Hematopoietic multipotent progenitor cell treated with erythropoietin and hydrocortisone succinate and interleukin-3 and kit ligand, for 17 days (in vitro differentiated cells): ENCODE data around the gene SLC35F3.

ENCODE experiments used
- DNase-seq: peaks from one replicate; pipeline ENCODE4 v3.0.0-alpha.2; 2015; ENCODE audit warnings: low spot score

The SLC35F3 gene

DNA sequence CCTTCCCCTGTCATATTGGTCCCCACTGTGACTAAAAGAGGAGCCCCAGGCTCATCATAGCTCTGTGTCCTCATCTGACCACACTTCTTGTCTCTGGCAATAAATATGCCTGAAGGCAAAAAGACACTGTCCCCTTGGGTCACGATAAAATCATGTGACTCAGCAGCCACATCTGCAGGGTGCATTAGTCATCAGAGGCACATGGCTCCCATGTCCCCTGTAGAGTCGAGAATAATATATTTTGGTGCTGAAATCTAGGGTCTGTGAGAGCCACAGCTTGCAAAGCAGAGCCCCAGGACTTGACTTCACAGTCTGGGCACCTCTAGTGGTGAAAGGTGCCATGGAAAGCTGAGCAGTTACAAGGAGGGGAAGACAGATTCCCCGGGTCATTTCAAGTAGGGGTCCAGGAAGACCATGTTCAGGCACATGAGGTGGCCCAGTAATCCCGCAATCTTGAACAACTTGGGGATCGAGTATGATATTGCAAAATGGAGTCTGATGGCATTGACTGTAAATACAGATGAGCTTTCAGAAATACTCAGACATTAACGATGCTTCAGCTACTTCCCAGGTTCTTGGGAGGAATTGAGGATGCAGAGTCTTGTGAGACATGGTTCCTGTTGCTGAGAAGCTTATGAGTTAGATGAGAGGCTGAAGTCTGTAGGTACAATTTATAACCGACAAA is 68.6 kb downstream of the SLC35F3 start:
- DNase-seq: no peak

DNA sequence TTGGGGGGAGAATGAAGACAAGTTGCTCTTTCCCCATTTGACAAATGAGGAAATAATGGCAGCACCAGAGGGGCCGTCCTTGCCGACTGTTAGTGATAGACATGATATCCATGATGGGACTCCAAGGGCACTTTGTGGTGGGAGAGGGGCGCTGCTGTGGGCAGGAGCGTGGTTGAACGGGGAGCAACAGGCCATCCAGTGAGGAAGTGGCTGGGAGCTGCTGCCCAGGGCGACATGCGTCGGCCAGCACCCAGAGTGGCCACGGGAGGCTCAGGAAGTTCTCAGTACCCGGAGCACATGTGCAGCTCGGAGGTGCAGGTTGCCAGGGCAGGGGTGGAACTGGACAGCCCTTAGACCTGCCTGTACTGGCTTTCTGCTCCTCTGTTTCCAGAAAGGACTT is 71.0 kb downstream of the SLC35F3 start:
- DNase-seq: no peak

DNA sequence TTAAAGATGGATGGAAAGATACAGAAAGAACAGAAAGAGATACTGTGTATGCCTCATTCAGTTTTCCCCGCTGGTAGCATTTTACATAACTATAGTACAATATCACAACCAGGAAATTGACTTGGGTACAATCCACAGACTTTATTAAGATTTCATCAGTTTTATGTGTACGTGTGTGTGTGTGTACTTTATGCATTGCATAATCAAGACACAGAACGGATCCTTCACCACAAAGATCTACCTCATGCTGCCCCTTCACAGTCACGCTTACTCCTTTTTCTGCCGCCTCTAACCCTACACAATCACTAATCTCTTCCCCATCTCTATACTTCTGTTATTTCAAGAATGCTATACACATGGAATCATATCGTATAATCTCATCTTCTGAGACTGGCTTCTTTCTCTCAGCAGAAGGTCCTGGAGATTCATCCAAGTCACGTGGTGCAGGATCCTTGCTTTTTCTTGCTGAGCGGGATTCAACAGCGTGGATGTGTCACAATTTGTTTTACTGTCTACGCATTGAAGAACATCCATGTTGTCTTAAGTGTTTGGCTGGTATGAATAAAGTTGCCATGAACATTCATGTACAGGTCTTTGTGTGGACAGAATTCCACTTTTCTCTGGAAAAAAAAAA is 76.7 kb downstream of the SLC35F3 start:
- no peak for DNase-seq

DNA sequence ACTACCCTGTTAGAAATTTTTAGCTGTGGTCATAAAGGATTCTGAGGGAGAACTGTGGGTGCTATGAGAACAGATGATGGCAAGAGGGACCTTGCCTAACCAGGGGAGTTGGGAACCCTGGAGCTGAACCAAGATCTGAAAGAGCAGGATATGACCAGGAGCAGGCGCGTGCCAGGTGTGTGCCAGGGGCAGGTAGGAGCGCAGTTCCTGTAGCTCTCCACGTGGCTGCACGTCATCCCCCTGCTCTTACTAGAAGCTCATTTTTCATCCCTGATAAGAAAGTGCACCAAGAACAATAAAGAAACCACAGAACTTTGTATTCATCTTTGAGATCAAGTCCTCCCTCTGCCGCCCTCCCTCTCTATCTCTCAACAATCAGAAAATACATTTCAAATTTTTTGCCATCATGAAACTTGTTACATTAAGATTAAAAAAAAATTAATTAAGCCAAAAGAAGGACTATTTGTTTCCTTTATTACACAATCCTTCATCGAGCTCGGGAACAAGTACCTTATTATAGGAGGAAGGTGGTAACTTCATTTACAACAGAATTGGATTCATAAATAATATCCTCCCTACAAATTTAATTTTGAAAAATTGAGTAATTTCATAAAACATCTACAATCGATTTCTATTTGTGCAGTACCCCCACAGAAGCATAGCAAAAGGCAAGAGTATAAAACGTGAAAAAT is 78.5 kb downstream of the SLC35F3 start:
- DNase-seq: no peak

DNA sequence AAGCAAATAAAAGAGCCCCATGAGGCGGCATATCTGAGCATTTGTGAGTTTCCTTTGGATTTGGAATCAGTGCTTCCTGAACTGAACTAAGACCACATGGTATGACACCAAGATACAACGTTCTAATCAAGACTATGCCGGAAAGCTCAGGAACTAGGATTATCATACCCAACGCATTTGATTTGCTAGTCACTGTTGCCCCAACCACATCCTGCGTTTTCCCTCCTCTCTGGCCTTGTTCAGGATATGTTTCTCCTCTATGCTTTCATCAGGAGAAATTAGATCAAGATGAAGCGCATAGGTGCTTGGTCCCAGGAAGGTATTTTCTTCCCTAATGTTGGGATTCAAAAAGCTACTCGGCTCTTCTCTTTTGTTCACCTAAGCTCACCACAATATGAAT is 79.3 kb downstream of the SLC35F3 start:
- no peak for DNase-seq

DNA sequence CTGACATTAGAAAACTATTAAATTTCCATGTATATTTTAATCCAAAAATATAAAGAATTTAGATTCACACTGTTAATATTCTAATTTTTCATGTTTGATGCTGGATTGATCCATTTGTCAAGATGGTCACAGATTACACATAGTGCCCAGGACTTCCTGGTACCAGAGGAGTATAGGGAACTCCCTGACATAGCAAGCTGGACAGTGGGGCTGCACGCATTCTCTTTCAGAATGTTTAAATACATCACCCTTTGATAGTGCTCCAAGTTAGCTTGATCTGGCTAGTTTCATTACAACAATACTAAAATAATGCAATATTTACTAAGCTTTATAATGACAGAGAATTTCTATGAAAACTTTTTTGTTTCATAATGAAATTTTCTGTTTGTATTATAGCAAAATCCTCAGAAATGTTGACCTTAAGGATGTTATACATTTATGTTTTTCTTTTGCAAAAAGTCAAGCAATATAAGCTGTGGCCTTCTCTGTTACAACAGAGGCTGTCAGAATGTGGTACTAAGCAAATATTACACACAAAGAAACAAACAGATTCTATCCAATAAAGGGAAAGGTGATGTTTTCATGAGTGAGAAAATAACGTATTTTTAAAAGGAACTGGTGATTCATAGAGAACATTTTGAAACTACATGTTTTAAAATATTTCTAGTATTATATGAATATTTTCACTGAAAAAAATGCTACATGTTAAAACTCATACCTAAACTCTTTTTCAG is 84.7 kb downstream of the SLC35F3 start:
- no peak for DNase-seq

DNA sequence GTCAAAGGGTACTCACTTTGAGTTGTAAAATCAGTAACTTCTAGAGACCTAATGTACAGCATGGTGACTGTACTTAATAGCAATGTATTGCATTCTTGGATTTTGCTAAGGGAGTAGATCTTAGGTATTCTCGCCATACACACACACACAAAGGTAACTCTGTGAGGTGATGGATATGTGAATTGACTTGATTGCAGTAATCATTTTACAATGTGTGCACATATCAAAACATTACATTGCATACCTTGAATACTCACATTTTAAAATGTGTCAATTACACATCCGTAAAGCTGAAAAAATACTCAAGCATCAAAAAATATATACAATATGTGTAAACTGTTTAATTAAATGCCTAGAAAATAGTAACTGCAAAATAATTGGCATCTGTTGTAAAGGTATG is 86.0 kb downstream of the SLC35F3 start:
- no peak for DNase-seq

DNA sequence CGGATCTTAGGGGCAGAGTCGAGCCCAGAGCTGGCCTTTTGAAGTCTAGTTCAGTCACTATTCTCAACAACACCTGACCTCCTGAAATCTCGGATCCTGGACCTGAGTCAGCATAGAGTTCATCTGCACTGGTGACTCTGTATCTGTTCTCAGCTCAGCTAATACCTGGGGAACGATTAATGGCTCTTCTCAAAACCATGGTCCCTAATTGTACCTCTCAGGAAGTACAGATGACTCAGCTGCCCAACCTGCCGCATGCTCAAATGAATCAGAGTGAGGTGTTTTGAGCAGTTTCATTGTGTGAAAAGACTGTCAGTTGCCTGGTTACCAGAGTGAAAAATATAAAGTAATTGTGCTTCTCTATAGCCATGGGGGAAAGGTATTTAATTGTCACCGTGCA is 89.2 kb downstream of the SLC35F3 start:
- no peak for DNase-seq

DNA sequence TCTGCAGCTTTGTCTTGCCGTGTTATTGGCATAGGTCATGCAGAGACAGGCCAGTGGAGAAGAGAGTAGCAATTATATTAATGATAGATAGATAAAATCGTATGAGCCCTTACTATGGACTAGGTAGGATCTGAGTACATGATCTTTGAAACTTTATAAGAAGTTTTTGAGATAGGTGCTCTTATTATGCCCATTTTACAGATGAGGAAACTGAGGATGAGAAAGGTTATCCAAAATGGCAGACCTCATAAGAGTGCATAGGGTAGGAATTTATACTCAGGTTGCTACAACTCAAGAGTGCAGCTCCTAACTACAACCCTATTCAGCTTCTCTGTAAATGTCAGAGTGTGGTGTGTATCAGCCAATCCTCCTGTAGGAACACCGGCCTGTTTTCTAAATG is 89.6 kb downstream of the SLC35F3 start:
- DNase-seq: no peak

DNA sequence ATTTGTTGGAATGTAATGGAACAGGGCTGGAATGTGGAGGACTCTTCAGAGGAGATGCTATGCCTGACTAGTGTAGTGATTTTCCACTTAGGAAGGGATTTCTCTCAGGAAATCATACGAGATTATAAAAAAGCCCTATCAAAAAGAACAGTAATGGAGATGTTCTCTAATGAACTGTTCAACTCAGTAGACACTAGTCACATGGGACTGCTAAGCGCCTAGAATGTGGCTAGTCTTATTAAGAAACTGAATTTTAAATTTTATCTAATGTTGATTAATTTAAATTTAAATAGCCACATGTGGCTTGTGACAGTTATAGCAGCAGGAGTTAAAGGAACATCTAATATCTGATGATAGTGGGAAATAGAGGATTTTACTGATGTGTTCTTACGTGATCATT is 94.0 kb downstream of the SLC35F3 start:
- no peak for DNase-seq

DNA sequence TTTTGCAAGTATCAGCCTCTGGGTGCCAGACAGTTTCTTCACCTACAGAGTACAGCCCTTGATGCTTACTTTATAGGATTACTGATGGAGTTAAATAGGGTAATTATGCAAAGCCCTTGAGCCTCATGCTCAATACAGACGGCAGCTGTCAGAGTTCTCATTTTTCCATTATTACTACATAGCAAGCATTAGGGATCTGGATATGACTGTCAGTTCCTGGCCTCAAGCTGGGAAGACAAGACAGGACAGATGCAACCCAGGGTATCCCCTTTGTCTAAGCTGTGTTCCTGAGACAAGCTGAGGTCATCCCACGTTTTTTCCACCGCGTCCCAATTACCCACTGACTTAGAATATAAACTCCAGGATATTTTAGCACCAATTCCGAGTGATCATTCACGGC is 94.4 kb downstream of the SLC35F3 start:
- DNase-seq: no peak

DNA sequence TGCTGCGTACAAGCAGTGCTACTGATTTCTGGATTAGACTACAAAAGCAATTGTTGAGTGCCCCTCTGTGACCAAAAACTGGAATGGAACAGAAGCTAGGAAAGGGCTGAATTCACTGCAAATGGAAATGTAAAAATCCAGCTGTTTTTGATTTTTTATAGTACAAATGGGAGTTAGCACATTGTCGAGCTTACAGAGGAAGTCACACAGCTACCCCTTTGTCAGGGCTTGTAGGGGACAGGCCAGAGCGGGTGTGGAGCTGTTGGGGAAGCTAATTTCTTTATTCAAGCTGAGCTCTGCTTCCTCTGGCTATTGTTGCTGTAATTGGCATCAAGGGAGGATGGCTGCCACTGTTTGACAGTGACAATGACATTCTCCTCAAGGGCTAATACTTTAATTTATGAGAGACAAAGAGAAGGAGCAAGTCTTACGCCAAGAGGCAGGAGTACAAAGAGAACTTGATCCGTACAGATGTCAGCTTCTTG is 96.1 kb downstream of the SLC35F3 start:
- no peak for DNase-seq

DNA sequence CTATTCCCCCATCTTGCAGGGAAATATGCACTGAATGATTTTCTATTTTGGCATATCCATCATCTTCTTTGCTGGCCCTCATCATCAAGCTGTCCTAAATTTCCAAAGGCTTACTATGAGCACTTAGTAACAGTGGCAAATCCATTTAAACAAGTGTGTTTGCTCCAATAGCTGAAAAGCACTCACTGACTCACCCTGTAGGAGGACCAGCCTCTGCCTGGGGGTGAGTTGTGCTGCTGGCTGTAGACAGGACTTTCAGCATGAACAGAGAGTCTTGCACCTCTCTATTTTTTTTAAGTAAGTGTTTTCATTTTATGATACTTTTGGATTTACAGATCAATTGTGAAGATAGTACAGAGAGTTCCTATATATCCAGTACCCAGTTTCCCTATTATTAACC is 97.3 kb downstream of the SLC35F3 start:
- no peak for DNase-seq

DNA sequence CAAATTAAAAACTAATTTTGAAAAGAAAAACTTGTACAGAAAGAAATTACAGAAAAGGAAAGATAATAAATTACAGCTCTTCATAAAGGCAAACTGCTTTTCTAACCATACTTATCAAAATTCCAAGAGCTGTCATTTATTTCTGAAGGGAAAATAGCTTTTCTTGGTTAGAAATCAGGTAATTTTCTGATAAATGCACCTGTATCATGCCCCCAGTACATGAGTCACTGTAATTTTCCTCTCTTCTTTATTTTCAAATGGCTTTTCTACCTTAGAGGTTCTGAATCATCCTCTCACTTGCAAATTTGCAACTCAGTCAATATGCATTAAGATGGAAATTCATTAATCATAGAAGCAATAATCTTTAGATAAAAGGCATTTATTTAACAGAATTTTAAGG is 100.1 kb downstream of the SLC35F3 start:
- no peak for DNase-seq

DNA sequence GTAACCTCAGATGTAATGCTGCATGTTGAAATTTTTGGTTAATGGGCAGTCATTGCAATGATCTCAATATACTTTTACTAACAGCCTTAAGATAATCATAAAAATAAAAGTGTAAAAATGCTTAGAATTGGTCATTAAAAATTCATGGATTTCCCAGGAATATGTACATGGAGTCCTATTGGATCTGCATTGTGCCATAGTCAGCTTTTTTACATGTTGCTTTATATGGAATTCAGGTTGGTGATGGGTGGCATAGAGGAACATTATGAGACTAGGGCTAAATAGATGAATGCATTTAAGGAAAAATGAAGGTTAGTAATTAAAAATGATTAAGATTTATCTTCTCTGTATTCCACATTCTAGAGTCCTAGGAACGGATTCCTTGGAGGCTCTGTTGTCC is 103.2 kb downstream of the SLC35F3 start:
- no peak for DNase-seq

DNA sequence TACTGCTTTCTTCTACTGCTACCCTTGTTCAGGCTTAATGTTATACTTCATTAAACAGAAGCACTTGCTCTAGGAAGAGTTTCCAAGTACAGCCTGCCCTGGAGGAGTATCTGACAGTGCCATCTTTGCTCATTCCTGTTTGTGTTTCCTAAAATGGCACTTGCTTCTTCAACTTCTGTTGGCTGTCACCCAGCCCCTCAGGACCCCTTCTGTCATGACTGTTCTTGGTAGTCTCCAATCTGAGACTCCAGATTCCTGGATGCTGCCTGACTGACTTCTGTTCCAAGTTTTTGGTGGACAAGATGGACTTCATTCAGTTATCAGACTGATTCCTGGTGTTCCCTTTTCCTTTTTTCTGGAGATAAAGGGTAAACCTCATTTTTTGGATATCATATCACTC is 104.1 kb downstream of the SLC35F3 start:
- DNase-seq: no peak

DNA sequence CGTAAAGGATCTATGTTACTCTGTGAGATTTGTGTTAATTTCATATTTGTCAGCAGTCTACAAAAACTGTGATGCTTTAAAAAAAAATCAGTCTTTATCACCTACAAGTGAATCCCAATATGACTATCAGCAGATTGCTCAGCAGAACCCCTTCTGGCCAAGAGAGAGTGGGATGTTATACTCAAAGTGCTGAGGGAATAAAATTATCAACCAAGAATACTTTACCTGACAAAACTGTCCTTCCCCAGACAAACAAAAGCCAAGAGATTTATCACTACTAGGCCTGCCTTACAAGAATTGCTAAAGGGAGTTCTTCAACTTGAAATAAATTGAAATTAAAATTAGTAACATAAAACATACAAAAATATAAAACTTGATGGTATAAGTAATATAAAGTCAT is 105.2 kb downstream of the SLC35F3 start:
- DNase-seq: no peak

DNA sequence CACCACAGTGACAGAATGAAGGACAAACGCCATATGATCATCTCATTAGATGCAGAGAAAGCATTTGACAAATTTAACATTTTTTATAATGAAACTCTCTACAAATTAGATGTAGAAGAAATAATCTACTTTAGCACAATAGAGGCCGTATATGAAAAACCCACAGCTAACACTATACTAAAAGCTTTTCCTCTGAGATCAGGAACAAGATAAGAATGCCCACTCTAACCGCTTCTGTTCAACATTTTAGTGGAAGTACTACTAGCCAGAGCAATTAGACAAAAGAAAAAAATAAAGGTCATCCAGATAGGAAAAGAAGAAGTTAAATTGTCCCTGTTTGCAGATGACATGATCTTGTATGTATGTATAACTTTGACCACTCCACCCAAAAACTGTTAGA is 109.7 kb downstream of the SLC35F3 start:
- no peak for DNase-seq

DNA sequence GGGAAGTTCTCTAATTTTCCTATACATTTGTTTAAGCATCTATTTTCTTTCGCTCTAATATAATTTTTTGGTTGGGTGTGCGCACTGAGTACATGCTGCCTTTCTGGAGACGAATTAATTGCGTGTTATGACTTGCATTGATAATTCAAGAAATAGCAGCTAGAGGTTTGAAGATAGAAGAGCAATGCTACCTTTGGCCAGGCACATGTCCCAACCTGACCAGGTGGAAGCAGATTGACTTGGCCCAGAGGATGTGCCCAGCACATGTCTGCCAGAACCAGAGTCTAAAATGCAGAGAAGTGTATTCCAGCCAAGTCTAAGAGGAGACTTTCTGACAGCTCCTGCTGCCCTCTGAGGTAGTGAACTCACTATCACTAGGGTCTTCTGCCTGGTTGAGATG is 114.3 kb downstream of the SLC35F3 start:
- DNase-seq: no peak

DNA sequence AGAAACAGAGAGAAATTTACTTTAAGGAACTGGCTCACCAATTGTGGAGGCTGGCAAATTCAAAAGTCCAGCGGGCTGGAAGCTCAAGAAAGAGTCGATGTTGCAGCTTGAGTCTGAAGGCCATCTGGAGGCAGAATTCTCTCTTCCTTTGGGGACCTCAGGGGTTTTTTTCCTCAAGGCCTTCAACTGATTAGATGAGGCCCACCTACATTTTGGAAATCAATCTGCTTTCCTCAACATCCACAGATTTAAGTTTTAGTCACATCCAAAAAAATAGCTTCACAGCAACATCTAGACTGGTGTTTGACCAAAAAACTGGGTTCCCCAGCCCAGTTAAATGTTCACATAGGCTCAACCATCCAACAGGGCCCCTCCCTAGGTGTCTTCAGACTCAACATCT is 114.9 kb downstream of the SLC35F3 start:
- DNase-seq: no peak

DNA sequence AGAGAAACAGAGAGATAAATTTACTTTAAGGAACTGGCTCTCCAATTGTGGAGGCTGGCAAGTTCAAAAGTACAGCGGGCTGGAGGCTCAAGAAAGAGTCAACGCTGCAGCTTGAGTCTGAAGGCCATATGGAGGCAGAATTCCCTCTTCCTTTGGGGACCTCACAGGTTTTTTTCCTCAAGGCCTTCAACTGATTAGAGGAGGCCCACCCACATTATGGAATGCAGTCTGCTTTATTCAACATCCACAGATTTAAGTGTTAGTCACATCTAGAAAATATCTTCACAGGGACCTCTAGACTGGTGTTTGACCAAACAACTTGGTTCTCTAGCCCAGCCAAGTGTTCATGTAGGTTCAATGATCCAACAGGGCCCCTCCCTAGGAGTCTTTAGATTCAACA is 117.8 kb downstream of the SLC35F3 start:
- DNase-seq: no peak

DNA sequence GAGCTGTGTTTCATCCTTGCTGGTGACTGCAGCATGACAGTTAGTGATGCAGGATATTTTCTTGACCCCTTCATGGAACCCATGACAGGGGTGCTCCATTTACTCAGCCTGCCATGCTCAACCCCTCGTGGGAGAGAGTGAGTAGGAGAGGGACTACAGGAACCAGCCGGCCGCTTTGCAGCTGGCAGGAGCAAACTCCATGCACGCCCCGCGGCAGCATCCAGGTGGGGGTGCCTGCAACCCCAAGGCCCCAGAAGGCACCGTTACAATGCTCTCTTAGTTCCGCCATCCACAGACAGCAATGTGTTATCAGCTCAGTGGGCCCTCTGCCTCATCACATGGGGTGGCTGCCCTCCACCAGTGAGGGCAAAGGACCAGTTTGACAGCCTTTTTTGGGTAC is 135.1 kb downstream of the SLC35F3 start:
- no peak for DNase-seq
